ENCODE results near the gene FRMD4B. TPM values are rescaled to one million over a fixed set of nuclear protein-coding genes. Genes with fewer than 3 reads are reported as not detected.

FRMD4B gene
- total and polyA plus RNA-seq, 2 donors (not counting 1 experiment from before 2014, with no cell fraction given): 0.86 to 1.2 TPM

DNA sequence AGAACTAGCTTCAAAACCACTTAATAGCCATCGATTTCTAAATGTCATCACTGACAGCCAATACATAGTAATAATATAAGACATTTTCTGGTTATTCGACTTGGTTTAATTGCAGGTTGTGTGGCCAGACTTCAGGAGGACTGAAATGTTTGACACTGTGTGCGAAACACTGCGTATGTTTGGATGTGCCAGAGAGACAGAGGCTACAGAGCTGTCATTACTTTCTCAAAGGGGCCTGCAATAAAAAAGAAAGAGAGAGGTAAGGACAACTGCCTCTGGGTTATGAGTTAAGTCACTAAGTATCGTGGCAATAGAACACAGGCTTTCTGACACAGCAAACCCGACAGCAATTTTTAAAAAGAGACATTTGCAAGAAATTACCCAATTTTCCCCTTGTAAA, 264.4 kb downstream of the FRMD4B start:
- H3K4me3 ChIP-seq (replicated peaks in 1 of 4; ENCODE audit: control extremely low read depth in 1 of 4, insufficient read depth in 1 of 4, low read depth in 3 of 4, low read length in 4 of 4): no peak overlapping the region

DNA sequence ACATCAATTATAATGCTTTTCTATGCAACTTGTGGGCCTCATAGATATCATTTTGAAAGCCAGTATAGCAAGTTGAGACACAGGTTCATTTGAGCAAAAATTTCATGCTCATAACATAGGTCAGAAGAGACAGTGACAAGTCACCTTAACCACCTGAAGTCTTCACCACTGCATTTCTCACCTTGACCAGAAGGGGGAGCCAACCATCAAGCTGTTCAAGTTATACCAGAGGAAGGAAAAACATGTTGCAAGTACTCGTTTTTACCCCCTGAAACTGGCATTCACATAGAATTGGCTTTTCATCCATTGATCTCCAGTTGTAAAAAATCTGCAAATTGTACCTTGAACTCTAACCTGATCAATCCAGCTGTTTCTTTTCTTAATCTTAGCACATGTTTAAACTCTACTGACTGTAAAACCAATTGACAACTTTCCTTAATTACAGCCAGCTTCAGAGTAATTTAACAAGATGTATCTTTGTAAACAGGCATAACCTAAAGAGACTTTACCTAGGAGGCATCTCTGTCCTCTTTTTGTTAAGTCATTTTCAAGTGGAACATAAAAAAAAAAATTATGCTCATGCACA, 264.9 kb downstream of the FRMD4B start:
- H3K4me3 ChIP-seq (replicated peaks in 1 of 4; ENCODE audit: control extremely low read depth in 1 of 4, insufficient read depth in 1 of 4, low read depth in 3 of 4, low read length in 4 of 4): no peak overlapping the region
- no peaks in the 10 kb centered on the region for H3K36me3 ChIP-seq (ENCODE audit: control insufficient read depth, insufficient read depth, low read length)
- TF ChIP-seq CTCF (conservative IDR thresholded peaks at IDR 0.05 in 1 of 2, IDR thresholded peaks at IDR 0.05 in 1 of 2; ENCODE audit: low read depth in 1 of 2, low read length in 2 of 2) (peak; percentile 99), EZH2 (IDR thresholded peaks at IDR 0.05; ENCODE audit: low read length, missing control alignments) (no peak)
- H3K4me2 ChIP-seq (ENCODE audit: extremely low read depth, insufficient read depth, low read length): no peak overlapping the region
- peak; percentile 62 to 84 for DNase-seq (ENCODE audit: low read depth in 2 of 2)
- H4K20me1 ChIP-seq (ENCODE audit: control insufficient read depth, extremely low read depth, insufficient read depth, low read length): no peaks in the 10 kb centered on the region
- H3K27me3 ChIP-seq (ENCODE audit: control insufficient read depth, insufficient read depth, low read length): no peaks in the 10 kb centered on the region
- H3K4me1 ChIP-seq (ENCODE audit: control insufficient read depth, extremely low read depth, insufficient read depth, low read length): peaks cover 6% of the 10 kb centered on the region
- H2AFZ ChIP-seq (ENCODE audit: low read length): no peak overlapping the region
- no peak overlapping the region for H3K27ac ChIP-seq (ENCODE audit: insufficient read depth, low read length)
- no peaks in the 10 kb centered on the region for H3K9me3 ChIP-seq (ENCODE audit: control insufficient read depth, insufficient read depth, low read depth, low read length)
- no peaks in the 10 kb centered on the region for H3K79me2 ChIP-seq (ENCODE audit: control insufficient read depth, insufficient read depth, low read length)
- H3K9ac ChIP-seq (ENCODE audit: insufficient read depth, low read length): no peak overlapping the region

More for the DNA sequence above, 264.4 kb downstream of the FRMD4B start:
- H3K4me2 ChIP-seq (ENCODE audit: extremely low read depth, insufficient read depth, low read length): no peak overlapping the region
- no peak for TF ChIP-seq CTCF (conservative IDR thresholded peaks at IDR 0.05 in 1 of 2, IDR thresholded peaks at IDR 0.05 in 1 of 2; ENCODE audit: low read depth in 1 of 2, low read length in 2 of 2)
- TF ChIP-seq EZH2 (IDR thresholded peaks at IDR 0.05; ENCODE audit: low read length, missing control alignments): no peak
- peaks cover 2% of the 10 kb centered on the region for H3K4me1 ChIP-seq (ENCODE audit: control insufficient read depth, extremely low read depth, insufficient read depth, low read length)
- no peaks in the 10 kb centered on the region for H3K36me3 ChIP-seq (ENCODE audit: control insufficient read depth, insufficient read depth, low read length)
- H3K79me2 ChIP-seq (ENCODE audit: control insufficient read depth, insufficient read depth, low read length): no peaks in the 10 kb centered on the region
- H4K20me1 ChIP-seq (ENCODE audit: control insufficient read depth, extremely low read depth, insufficient read depth, low read length): no peaks in the 10 kb centered on the region
- no peak overlapping the region for H2AFZ ChIP-seq (ENCODE audit: low read length)
- H3K27ac ChIP-seq (ENCODE audit: insufficient read depth, low read length): no peak overlapping the region
- no peak for DNase-seq (ENCODE audit: low read depth in 2 of 2)
- H3K9me3 ChIP-seq (ENCODE audit: control insufficient read depth, insufficient read depth, low read depth, low read length): no peaks in the 10 kb centered on the region
- H3K27me3 ChIP-seq (ENCODE audit: control insufficient read depth, insufficient read depth, low read length): no peaks in the 10 kb centered on the region
- no peak overlapping the region for H3K9ac ChIP-seq (ENCODE audit: insufficient read depth, low read length)
